HepG2 (cell line): Measurements from ENCODE around the gene RIPPLY1. TPM values are rescaled to one million over a fixed set of nuclear protein-coding genes. Genes with fewer than 3 reads are reported as not detected.

Experiments
- CREB1 ChIP-seq, 2 experiments: fragments of 450-650 bp in 1 of 2; IDR thresholded peaks; 2 replicates each; pipeline ENCODE4 v1.6.1; 2016 to 2017; ENCODE audit warnings: control low read depth in 1 of 2, mild to moderate bottlenecking in 1 of 2, missing compliant biosample characterization in 1 of 2, missing genetic modification characterization in 1 of 2
- DPF2 ChIP-seq: sonication (generic); formaldehyde crosslinking; IDR thresholded peaks from 2 replicates; pipeline ENCODE4 v1.4.0; 2020; ENCODE audit warnings: mild to moderate bottlenecking, low read depth, missing genetic modification reagents, borderline replicate concordance
- ELF4 ChIP-seq: sonication (generic); formaldehyde crosslinking; IDR thresholded peaks from 2 replicates; pipeline ENCODE4 v1.5.0; 2020; ENCODE audit warnings: missing genetic modification reagents, mild to moderate bottlenecking, moderate library complexity, borderline replicate concordance
- HNF4G ChIP-seq, 2 experiments: sonication (generic) in 1 of 2; formaldehyde crosslinking in 1 of 2; IDR thresholded peaks; 2 replicates each; pipeline versions ENCODE4 v1.4.0 to v1.6.1; 2011 to 2020; ENCODE audit warnings: borderline replicate concordance in 2 of 2, low read depth in 2 of 2, mild to moderate bottlenecking in 2 of 2, low read length in 1 of 2, missing genetic modification reagents in 1 of 2, moderate library complexity in 1 of 2
- PTBP1 ChIP-seq: fragments of 200-400 bp; formaldehyde crosslinking; IDR thresholded peaks from 2 replicates; pipeline ENCODE4 v1.6.1; 2018; ENCODE audit warnings: low read length, low read depth; ENCODE audit not compliant: poor library complexity, severe bottlenecking
- TBL1XR1 ChIP-seq: fragments of 150-350 bp; IDR thresholded peaks from 2 replicates; pipeline ENCODE4 v1.6.1; 2014; ENCODE audit warnings: borderline replicate concordance, low read length; ENCODE audit not compliant: partially characterized antibody
- ZC3H13 ChIP-seq: sonication (generic); formaldehyde crosslinking; IDR thresholded peaks from 2 replicates; pipeline ENCODE4 v1.8.1; 2023; ENCODE audit warnings: mild to moderate bottlenecking, missing genetic modification reagents, moderate library complexity
- ZNF510 ChIP-seq: sonication (generic); formaldehyde crosslinking; IDR thresholded peaks from 2 replicates; pipeline ENCODE4 v1.4.0; 2020; ENCODE audit warnings: low read depth, mild to moderate bottlenecking, missing genetic modification reagents
- ZNF775 ChIP-seq: sonication (generic); formaldehyde crosslinking; IDR thresholded peaks from 2 replicates; pipeline ENCODE4 v1.4.0; 2020; ENCODE audit warnings: missing genetic modification reagents, mild to moderate bottlenecking, moderate library complexity, borderline replicate concordance
- polyA plus RNA-seq, 8 experiments: library from polyadenylated mRNA; depleted of rRNA in 3 of 8; stranded (reverse) in 7 of 8; unstranded in 1 of 8; fragments of >200 nt; fragmentation: Illumina TruSeq in 4 of 8; extraction: Trizol in 4 of 8; gene quantifications; 2 replicates each; pipeline versions ENCODE4 v1.2.1 to v1.2.3, GENCODE V29; 2011 to 2016; ENCODE audit warnings: low read depth in 4 of 8, missing spikeins in 1 of 8, mixed read lengths in 1 of 8; ENCODE audit not compliant: insufficient read depth in 1 of 8
- total RNA-seq, 5 experiments: library from RNA; depleted of rRNA; stranded (reverse); fragments of >200 nt; fragmentation: Illumina TruSeq; extraction: Trizol; gene quantifications; 2 replicates each; pipeline ENCODE4 v1.2.3, GENCODE V29; 2016; ENCODE audit warnings: low read depth in 1 of 5
- TF ChIP-seq, protein P1 (sequence below): sonication (generic); formaldehyde crosslinking; IDR thresholded peaks from 2 replicates; pipeline ENCODE4 v1.5.1; 2020; ENCODE audit warnings: mild to moderate bottlenecking, missing genetic modification reagents, moderate library complexity
- TF ChIP-seq, protein P2 (sequence below): sonication (generic); formaldehyde crosslinking; IDR thresholded peaks from 2 replicates; pipeline ENCODE4 v1.9.0; 2022; ENCODE audit warnings: missing genetic modification reagents, mild to moderate bottlenecking, borderline replicate concordance
- TF ChIP-seq, protein P3 (sequence below): sonication (generic); formaldehyde crosslinking; IDR thresholded peaks from 2 replicates; pipeline ENCODE4 v1.5.0; 2020; ENCODE audit warnings: missing genetic modification reagents
- TF ChIP-seq, protein P4 (sequence below), 2 experiments: sonication (generic) in 1 of 2; formaldehyde crosslinking in 1 of 2; IDR thresholded peaks; 2 replicates each; pipeline versions ENCODE4 v1.4.0 to v1.6.1; 2016 to 2020; ENCODE audit warnings: borderline replicate concordance in 1 of 2, low read depth in 1 of 2, mild to moderate bottlenecking in 1 of 2, missing genetic modification reagents in 1 of 2
- TF ChIP-seq, protein P5 (sequence below): sonication (generic); formaldehyde crosslinking; IDR thresholded peaks from 2 replicates; pipeline ENCODE4 v1.4.0; 2020; ENCODE audit warnings: missing genetic modification reagents, borderline replicate concordance

The RIPPLY1 gene
- total and polyA plus RNA-seq, 2 of the 13 experiments (the other 11 are each of a cell fraction or from before 2014, with no cell fraction given) = 0.41 to 0.49 TPM

DNA sequence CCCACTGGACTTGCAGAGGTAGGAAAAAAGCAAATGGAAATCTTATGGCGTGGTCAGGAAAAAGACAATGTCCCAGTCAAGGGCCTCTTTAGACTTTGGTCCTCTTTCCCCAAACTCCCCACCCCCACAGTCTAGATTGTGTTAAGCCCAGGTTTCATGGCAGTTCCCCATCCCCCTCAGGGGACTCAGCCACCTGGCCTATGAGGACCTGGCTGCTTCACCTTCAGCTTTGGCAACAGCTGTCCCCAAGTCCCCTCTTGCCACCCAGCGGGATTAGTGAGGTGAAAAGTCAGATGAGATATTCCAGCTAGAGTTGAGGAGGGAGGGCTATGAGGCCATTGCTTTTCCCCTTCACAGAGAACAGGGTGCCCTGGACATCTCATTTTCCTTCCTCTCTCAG lies 457 bp downstream of the RIPPLY1 start (continued):
- TF ChIP-seq, protein P1, sequence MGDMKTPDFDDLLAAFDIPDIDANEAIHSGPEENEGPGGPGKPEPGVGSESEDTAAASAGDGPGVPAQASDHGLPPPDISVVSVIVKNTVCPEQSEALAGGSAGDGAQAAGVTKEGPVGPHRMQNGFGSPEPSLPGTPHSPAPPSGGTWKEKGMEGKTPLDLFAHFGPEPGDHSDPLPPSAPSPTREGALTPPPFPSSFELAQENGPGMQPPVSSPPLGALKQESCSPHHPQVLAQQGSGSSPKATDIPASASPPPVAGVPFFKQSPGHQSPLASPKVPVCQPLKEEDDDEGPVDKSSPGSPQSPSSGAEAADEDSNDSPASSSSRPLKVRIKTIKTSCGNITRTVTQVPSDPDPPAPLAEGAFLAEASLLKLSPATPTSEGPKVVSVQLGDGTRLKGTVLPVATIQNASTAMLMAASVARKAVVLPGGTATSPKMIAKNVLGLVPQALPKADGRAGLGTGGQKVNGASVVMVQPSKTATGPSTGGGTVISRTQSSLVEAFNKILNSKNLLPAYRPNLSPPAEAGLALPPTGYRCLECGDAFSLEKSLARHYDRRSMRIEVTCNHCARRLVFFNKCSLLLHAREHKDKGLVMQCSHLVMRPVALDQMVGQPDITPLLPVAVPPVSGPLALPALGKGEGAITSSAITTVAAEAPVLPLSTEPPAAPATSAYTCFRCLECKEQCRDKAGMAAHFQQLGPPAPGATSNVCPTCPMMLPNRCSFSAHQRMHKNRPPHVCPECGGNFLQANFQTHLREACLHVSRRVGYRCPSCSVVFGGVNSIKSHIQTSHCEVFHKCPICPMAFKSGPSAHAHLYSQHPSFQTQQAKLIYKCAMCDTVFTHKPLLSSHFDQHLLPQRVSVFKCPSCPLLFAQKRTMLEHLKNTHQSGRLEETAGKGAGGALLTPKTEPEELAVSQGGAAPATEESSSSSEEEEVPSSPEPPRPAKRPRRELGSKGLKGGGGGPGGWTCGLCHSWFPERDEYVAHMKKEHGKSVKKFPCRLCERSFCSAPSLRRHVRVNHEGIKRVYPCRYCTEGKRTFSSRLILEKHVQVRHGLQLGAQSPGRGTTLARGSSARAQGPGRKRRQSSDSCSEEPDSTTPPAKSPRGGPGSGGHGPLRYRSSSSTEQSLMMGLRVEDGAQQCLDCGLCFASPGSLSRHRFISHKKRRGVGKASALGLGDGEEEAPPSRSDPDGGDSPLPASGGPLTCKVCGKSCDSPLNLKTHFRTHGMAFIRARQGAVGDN = no peak; the same call in 1 of the 2 replicates
- TF ChIP-seq TBL1XR1 = no peak
- no peak for TF ChIP-seq ZNF775 (CRISPR knock-in tag)
- TF ChIP-seq ELF4 = no peak
- no peak for TF ChIP-seq DPF2 (CRISPR knock-in tag)
- no peak for TF ChIP-seq PTBP1
- no peak for TF ChIP-seq CREB1 (IDR thresholded peaks at IDR 0.05)
- TF ChIP-seq CREB1 (CRISPR knock-in tag; IDR thresholded peaks at IDR 0.05) = 0 out of 2 replicates have a peak, but pooled peaks have one; percentile 14
- TF ChIP-seq HNF4G (IDR thresholded peaks at IDR 0.05; ENCODE audit: borderline replicate concordance, low read depth, low read length) = peak; percentile 76; the same call in 1 of the 2 replicates
- TF ChIP-seq HNF4G (CRISPR knock-in tag; IDR thresholded peaks at IDR 0.05; ENCODE audit: borderline replicate concordance, low read depth) = no peak
- TF ChIP-seq, protein P2, sequence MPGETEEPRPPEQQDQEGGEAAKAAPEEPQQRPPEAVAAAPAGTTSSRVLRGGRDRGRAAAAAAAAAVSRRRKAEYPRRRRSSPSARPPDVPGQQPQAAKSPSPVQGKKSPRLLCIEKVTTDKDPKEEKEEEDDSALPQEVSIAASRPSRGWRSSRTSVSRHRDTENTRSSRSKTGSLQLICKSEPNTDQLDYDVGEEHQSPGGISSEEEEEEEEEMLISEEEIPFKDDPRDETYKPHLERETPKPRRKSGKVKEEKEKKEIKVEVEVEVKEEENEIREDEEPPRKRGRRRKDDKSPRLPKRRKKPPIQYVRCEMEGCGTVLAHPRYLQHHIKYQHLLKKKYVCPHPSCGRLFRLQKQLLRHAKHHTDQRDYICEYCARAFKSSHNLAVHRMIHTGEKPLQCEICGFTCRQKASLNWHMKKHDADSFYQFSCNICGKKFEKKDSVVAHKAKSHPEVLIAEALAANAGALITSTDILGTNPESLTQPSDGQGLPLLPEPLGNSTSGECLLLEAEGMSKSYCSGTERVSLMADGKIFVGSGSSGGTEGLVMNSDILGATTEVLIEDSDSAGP = no peak
- no peak for TF ChIP-seq ZC3H13
- TF ChIP-seq ZNF510 (CRISPR knock-in tag) = no peak
- TF ChIP-seq, protein P3, sequence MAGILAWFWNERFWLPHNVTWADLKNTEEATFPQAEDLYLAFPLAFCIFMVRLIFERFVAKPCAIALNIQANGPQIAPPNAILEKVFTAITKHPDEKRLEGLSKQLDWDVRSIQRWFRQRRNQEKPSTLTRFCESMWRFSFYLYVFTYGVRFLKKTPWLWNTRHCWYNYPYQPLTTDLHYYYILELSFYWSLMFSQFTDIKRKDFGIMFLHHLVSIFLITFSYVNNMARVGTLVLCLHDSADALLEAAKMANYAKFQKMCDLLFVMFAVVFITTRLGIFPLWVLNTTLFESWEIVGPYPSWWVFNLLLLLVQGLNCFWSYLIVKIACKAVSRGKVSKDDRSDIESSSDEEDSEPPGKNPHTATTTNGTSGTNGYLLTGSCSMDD (CRISPR knock-in tag) = no peak
- TF ChIP-seq, protein P4, sequence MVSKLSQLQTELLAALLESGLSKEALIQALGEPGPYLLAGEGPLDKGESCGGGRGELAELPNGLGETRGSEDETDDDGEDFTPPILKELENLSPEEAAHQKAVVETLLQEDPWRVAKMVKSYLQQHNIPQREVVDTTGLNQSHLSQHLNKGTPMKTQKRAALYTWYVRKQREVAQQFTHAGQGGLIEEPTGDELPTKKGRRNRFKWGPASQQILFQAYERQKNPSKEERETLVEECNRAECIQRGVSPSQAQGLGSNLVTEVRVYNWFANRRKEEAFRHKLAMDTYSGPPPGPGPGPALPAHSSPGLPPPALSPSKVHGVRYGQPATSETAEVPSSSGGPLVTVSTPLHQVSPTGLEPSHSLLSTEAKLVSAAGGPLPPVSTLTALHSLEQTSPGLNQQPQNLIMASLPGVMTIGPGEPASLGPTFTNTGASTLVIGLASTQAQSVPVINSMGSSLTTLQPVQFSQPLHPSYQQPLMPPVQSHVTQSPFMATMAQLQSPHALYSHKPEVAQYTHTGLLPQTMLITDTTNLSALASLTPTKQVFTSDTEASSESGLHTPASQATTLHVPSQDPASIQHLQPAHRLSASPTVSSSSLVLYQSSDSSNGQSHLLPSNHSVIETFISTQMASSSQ (IDR thresholded peaks at IDR 0.05; ENCODE audit: low read depth) = no peak
- TF ChIP-seq, protein P4 (CRISPR knock-in tag; IDR thresholded peaks at IDR 0.05; ENCODE audit: borderline replicate concordance) = no peak
- TF ChIP-seq, protein P5, sequence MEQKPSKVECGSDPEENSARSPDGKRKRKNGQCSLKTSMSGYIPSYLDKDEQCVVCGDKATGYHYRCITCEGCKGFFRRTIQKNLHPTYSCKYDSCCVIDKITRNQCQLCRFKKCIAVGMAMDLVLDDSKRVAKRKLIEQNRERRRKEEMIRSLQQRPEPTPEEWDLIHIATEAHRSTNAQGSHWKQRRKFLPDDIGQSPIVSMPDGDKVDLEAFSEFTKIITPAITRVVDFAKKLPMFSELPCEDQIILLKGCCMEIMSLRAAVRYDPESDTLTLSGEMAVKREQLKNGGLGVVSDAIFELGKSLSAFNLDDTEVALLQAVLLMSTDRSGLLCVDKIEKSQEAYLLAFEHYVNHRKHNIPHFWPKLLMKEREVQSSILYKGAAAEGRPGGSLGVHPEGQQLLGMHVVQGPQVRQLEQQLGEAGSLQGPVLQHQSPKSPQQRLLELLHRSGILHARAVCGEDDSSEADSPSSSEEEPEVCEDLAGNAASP (CRISPR knock-in tag) = peak; percentile 17; the same call in 1 of the 2 replicates
